Activated CD4-positive, alpha-beta T cell treated with anti-CD3 and anti-CD28 coated beads for 36 hours (primary cell): ENCODE measurements around the gene SNX11. TPM values are rescaled to one million over a fixed set of nuclear protein-coding genes. Genes with fewer than 3 reads are reported as not detected.

Experiments used
- ATAC-seq: fragments of 200-7000 bp; cut with Tn5 transposase; one replicate; pipeline ENCODE4 v1.10.0; 2021; ENCODE audit warnings: mild to moderate bottlenecking, moderate library complexity
- CTCF ChIA-PET: fragments of 350-600 bp; sonication (Branson Sonifier 250); formaldehyde crosslinking; loops from one replicate; lab custom pipeline; 2021; ENCODE audit warnings: antibody characterized with exemption; lab: Charles Lee
- POLR2A ChIA-PET: fragments of 350-600 bp; sonication (Branson Sonifier 250); formaldehyde crosslinking; loops from one replicate; lab custom pipeline; 2021; ENCODE audit warnings: antibody characterized with exemption, inconsistent platforms; lab: Charles Lee
- DNase-seq: peaks from one replicate; pipeline ENCODE4 v3.0.0-alpha.2; 2020
- H3K27ac Mint-ChIP-seq: one replicate; pipeline ENCODE4 v1.8.0; 2021; ENCODE audit warnings: mixed read lengths
- H3K27me3 Mint-ChIP-seq: one replicate; pipeline ENCODE4 v1.8.0; 2021; ENCODE audit warnings: mixed read lengths
- H3K36me3 Mint-ChIP-seq: one replicate; pipeline ENCODE4 v1.8.0; 2021; ENCODE audit warnings: low read depth, mixed read lengths
- H3K4me1 Mint-ChIP-seq: one replicate; pipeline ENCODE4 v1.8.0; 2021; ENCODE audit warnings: mixed read lengths
- H3K4me3 Mint-ChIP-seq: one replicate; pipeline ENCODE4 v1.8.0; 2021; ENCODE audit warnings: mild to moderate bottlenecking, moderate library complexity, mixed read lengths
- H3K9me3 Mint-ChIP-seq: one replicate; pipeline ENCODE4 v1.8.0; 2021; ENCODE audit warnings: low read depth, mixed read lengths
- intact Hi-C, 2 experiments: fragments of 100-400 bp; cut with DNase I in 1 of 2; cut with micrococcal nuclease in 1 of 2; formaldehyde crosslinking; loops; one replicate each; pipeline versions ENCODE4 v1.14.2 to v1.15.1; 2022 to 2024; cut with DNase I, micrococcal nuclease
- microRNA-seq: library from miRNA; unstranded; fragments of <30 nt; microRNA quantifications from one replicate; pipeline ENCODE4 v1.2.0, GENCODE V29; 2021; ENCODE audit warnings: borderline replicate concordance
- total RNA-seq, 2 experiments: library from RNA; stranded (reverse); gene quantifications; one replicate each; pipeline ENCODE4 v1.2.3, GENCODE V29; 2021

SNX11 gene
- total RNA-seq, 2 experiments from 2014 or later, result 18.0 to 21.4 TPM

DNA sequence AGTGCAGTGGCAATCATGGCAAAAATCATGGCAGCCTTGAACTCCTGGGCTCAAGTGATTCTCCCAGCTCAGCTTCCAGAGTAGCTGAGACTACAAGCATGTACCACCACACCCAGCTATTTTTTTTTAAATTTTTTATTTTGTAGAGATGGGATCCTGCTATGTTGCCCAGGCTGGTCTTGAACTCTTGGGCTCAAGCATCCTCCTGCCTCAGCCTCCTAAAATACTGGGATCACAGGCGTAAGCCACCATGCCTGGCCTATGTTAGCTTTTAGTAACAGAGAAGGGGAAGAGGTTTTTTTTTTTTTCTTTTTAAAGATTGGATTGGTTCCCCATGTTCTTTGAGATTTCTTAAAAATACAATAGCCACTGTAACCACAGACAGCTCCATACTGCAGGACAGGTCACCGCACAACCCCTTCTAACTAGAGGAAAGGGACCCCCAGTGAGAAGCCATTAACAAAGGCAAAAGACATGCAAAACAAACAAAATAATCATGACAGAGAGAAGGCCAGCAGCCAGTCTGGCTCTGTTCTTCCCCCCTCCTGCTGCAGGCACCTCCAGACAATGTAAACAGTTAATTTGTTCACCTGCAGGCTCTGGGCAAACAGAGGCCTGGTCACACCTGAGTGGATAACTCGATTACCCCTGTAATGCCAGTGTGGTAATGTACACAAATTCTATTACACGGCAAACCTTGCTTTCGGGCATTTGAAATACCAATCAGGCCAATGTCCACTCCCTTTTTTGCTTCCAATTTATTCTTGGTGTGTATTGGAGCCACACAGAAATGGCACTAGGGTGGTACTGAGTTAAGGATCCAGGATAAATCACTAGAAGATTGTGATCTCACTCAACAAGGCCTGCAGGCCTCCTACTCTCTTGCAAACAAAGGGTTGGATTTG is 52.9 kb downstream of the SNX11 start:
- POLR2A ChIA-PET, result no interaction called here
- Mint-ChIP-seq H3K27me3 (no peaks in the 10 kb centered on the region), H3K9me3 (no peaks in the 10 kb centered on the region), H3K4me3 (no peak overlapping the region), H3K27ac (no peak overlapping the region), H3K4me1 (no peaks in the 10 kb centered on the region), H3K36me3 (peaks cover 23% of the 10 kb centered on the region)
- DNase-seq (no peak), ATAC-seq (no peak)
- CTCF ChIA-PET, result interaction anchor here (0.6 to 1.0 kb wide), 4 partner anchors 12 to 141 kb away, joined by 3 to 4 read pairs (median 4); no protein-coding TSS in a partner anchor
- intact Hi-C loops, result no loop called here

- H3K4me3 Mint-ChIP-seq, result no peak overlapping the region
- H3K4me1 Mint-ChIP-seq, result peaks cover 1% of the 10 kb centered on the region
- no peaks in the 10 kb centered on the region for H3K27me3 Mint-ChIP-seq
- peaks cover 23% of the 10 kb centered on the region for H3K36me3 Mint-ChIP-seq
- H3K9me3 Mint-ChIP-seq, result no peaks in the 10 kb centered on the region
- H3K27ac Mint-ChIP-seq, result no peak overlapping the region
- CTCF ChIA-PET, result interaction anchor here (1.1 kb wide), 1 partner anchor 11 kb away, joined by 3 read pairs; no protein-coding TSS in a partner anchor
- POLR2A ChIA-PET, result no interaction called here
- DNase-seq (no peak), ATAC-seq (no peak)
- intact Hi-C loops, result no loop called here
These were observed 53.8 kb downstream of the SNX11 start for GRCh38 chr17:48161127-48161905.

- no peak overlapping the region for H3K4me3 Mint-ChIP-seq
These were observed 54.9 kb downstream of the SNX11 start for GRCh38 chr17:48162306-48162934.

DNA sequence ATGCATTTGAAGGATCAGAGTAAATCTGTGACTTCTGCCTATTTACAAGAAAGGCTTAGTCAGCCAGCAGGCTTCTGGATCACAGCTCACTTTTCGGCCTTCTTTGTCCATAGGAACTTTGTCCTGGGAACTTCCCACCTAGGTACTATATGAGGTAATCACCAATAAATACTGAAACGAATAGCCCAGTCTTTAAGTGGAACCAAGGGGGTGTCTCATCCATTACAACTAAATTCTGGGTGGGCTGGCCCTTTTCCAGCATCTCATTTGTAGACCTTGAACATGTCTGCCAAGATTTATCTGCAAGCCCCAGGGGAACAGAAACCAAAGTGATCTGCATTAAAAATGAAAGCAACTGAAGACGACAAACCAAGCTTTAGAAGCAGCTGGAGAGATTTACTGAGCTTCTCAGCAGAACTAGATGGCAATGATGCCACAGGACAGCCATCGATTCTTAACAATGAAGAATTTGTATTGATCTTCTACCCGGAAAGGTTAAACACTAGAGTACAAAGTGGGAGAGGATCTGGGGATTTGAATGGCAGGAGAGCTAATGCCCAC is 55.5 kb downstream of the SNX11 start:
- ATAC-seq (no peak), DNase-seq (no peak)
- Mint-ChIP-seq H3K9me3 (no peaks in the 10 kb centered on the region), H3K27me3 (no peaks in the 10 kb centered on the region), H3K4me1 (peaks cover 8% of the 10 kb centered on the region), H3K27ac (peak overlapping the region; percentile 12), H3K36me3 (peaks cover 19% of the 10 kb centered on the region), H3K4me3 (no peak overlapping the region)
- intact Hi-C loops, result no loop called here
- ChIA-PET CTCF (interaction anchor here (0.7 kb wide), 1 partner anchor 678 kb away, joined by 4 read pairs; no protein-coding TSS in a partner anchor), POLR2A (interaction anchor here (0.7 kb wide), 1 partner anchor 39 kb away, joined by 3 read pairs; no protein-coding TSS in a partner anchor)

More at GRCh38 chr17:48162306-48162934, 54.9 kb downstream of the SNX11 start:
- ChIA-PET POLR2A (no interaction called here), CTCF (no interaction called here)
- Mint-ChIP-seq H3K9me3 (no peaks in the 10 kb centered on the region), H3K27ac (no peak overlapping the region), H3K36me3 (peaks cover 19% of the 10 kb centered on the region), H3K4me1 (peaks cover 8% of the 10 kb centered on the region), H3K27me3 (no peaks in the 10 kb centered on the region)
- intact Hi-C loops, result no loop called here
- ATAC-seq (no peak), DNase-seq (no peak)

DNA sequence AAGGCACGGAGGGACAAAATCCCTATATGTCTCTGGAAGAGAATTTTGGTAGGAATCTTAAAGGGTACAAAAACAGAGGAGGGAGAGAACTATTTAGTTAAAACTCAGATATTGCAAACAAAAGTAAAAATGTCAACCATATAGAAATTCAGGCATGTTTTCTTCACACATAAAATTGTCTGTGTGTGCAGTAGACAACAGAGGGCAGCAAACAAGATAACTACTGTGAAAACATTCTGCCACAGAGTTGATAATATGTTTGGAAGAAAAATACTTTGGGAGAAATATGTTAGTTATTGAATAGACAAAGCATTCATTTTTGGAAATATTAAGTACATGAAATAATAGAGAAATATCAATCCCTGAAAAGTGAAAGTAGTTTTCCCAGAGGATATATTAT is 56.2 kb downstream of the SNX11 start:
- Mint-ChIP-seq H3K27ac (no peak overlapping the region), H3K4me1 (peaks cover 8% of the 10 kb centered on the region), H3K9me3 (no peaks in the 10 kb centered on the region), H3K27me3 (no peaks in the 10 kb centered on the region), H3K4me3 (no peak overlapping the region), H3K36me3 (peaks cover 19% of the 10 kb centered on the region)
- no peak for DNase-seq
- ChIA-PET POLR2A (no interaction called here), CTCF (interaction anchor here (0.7 kb wide), 1 partner anchor 677 kb away, joined by 4 read pairs; no protein-coding TSS in a partner anchor)
- no peak for ATAC-seq
- intact Hi-C loops, result no loop called here

GRCh38 chr17:48169926-48170325 is 62.4 kb downstream of the SNX11 start:
- DNase-seq (no peak), ATAC-seq (no peak)
- H3K27me3 Mint-ChIP-seq, result no peaks in the 10 kb centered on the region
- CTCF ChIA-PET, result no interaction called here
- POLR2A ChIA-PET, result no interaction called here
- peaks cover 24% of the 10 kb centered on the region for H3K4me1 Mint-ChIP-seq
- no peaks in the 10 kb centered on the region for H3K9me3 Mint-ChIP-seq
- H3K4me3 Mint-ChIP-seq, result no peak overlapping the region
- peaks cover 10% of the 10 kb centered on the region for H3K36me3 Mint-ChIP-seq
- intact Hi-C loops, result no loop called here
- H3K27ac Mint-ChIP-seq, result no peak overlapping the region

Small RNAs within 50 kb of the gene (microRNA-seq; reads per million reads assigned to microRNA genes)
- gene MIR1203, result not detected

Other genes with a start within 250 kb of the SNX11 start
- gene SP2, start 211.5 kb upstream of the SNX11 start, total RNA-seq, result 10 to 100 TPM; 15.7 to 19.8 TPM
- gene PNPO, start 166.2 kb upstream of the SNX11 start, total RNA-seq, result 10 to 100 TPM; 29.7 to 41.0 TPM
- not detected for gene PRR15L, start 149.9 kb upstream of the SNX11 start, total RNA-seq
- gene CDK5RAP3, start 136.7 kb upstream of the SNX11 start, total RNA-seq, result 100 to 1,000 TPM; 147 to 156 TPM
- 1 to 10 TPM; 3.6 to 4.1 TPM for gene COPZ2, start 70.0 kb upstream of the SNX11 start, total RNA-seq
- 100 to 1,000 TPM; 100 to 127 TPM for gene NFE2L1, start 59.4 kb upstream of the SNX11 start, total RNA-seq
- gene CBX1, start 6.3 kb upstream of the SNX11 start, total RNA-seq, result 10 to 100 TPM; 58.6 to 66.0 TPM